Stimulated activated naive CD8-positive, alpha-beta T cell treated with anti-CD3 and anti-CD28 coated beads, Interleukin-15, Interleukin-2, amounts not matched to agents 100 U/mL and 50 U/mL, for 24 hours (primary cell): Measurements from ENCODE around the gene ZP4.

ENCODE experiments used
- ATAC-seq: fragments of 150-1000 bp; cut with Tn5 transposase; one replicate; pipeline ENCODE4 v1.10.0; 2021
- DNase-seq: peaks from one replicate; pipeline ENCODE4 v3.0.0; 2021

ZP4 gene, protein sequence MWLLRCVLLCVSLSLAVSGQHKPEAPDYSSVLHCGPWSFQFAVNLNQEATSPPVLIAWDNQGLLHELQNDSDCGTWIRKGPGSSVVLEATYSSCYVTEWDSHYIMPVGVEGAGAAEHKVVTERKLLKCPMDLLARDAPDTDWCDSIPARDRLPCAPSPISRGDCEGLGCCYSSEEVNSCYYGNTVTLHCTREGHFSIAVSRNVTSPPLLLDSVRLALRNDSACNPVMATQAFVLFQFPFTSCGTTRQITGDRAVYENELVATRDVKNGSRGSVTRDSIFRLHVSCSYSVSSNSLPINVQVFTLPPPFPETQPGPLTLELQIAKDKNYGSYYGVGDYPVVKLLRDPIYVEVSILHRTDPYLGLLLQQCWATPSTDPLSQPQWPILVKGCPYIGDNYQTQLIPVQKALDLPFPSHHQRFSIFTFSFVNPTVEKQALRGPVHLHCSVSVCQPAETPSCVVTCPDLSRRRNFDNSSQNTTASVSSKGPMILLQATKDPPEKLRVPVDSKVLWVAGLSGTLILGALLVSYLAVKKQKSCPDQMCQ

DNA sequence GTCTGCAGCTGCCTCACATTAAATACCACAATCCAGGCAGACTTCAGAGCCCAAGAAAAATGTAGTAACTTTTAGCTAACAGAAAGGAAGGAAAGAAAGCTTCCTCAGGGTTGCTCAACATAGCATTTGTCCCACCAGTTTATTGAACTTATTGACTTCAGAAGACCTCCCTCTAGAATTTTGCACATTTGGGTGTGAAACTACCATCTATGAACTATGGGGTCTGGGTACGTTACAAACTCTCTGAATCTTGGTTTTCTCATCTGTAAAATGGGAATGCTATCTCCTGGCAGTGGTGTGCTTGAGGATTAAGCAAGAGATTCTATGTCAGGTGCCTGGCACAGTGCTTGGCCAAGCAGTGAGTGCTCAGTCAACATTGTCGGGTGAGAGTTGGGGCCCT is at the start of gene ZP4:
ZP4 (minus strand) TSS at position 101 of the 400 bp plus-strand sequence. CDS start 287 bp downstream, outside the sequence.
- DNase-seq (no peak), ATAC-seq (no peak)

DNA sequence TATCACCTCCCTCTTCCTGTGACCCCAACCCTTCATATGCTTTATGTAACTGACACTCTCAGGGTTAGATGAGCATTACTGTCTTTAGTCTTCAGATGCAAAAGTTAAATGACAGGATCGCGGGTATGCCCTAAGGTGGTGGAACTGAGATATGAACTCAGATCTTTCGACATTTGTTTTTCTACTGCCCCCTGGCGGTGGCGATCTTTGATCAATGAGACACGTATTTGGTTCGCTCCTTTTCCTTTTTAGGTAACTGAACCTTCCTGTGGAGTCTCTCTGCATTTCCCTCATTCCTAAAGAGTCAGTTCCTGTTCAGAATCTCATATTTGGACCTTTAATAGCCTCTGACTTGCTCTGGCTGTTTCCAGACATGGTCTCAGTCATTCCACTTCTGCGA is 47.8 kb upstream of the ZP4 start:
- DNase-seq (no peak), ATAC-seq (no peak)

DNA sequence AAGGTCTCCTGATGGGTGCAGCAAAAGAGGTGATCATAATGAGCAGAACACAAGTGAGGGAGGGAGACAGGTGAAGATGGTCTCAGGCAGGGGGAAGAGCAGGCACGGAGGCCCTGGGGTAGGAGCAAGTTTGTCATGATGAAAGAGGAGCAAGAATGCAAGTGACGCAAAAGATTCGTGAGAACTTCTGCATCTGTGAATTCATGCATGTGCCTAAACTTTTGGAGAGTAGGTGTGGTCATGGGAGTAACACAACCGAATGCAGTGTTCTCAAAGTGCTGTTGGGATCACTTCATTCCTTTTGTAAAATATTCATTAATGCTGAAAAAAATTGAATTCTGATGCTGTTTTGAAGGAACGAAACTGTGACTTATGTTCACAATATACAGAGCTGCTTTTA is 47.3 kb upstream of the ZP4 start:
- no peak for ATAC-seq

DNA sequence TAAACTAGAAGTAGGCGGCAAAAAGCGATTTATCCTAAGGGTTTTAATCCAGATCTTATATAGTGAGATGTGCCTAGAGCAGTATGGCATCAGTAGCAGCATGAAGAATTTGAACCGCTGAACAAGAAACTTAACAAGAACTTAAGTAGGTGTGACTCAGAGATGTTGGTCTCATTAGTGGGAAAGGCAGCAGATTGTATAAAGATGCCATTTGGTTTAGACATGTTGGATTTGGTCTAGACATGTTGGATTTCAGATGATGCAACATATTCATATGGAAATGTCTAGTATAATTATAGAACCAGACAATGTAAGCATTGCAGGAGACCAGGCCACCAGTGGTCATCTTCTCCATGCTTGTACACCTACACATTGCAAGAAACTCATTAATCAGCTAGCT is 42.1 kb upstream of the ZP4 start:
- no peak for DNase-seq
- no peak for ATAC-seq

More for the DNA sequence above, 47.3 kb upstream of the ZP4 start:
- DNase-seq: no peak

DNA sequence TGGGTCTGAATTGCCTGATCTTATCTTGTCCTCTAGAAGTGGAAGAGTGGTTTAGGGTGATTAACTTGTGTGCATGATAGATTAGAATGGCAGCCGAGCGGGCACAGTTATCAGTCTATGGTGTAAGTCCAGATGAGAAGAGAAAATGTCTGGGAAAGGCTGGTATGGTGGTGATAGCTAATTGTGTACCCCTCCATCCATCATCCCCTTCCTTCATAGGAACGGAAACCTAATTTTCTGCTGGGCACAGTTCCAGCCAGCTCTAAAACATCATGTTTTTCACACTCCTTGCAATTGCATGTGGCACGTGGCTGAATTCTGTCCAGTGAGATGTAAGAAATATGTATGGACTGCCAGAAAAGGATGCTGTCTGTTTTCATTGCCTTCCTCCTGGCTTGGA is 40.9 kb upstream of the ZP4 start:
- ATAC-seq (no peak), DNase-seq (no peak)

DNA sequence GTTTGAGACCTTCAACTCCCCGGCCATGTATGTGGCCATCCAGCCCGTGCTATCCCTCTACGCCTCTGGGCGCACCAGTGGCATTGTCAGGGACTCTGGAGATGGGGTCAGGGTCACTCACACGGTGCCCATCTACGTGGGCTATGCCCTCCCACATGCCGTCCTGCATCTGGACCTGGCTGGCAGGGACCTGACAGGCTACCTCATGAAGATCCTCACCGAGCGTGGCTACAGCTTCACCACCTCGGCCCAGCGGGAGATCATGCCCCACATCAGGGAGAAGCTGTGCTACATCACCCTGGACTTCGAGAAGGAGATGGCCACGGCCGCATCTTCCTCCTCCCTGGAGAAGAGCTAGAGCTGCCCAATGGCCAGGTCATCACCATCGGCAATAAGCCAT is 36.5 kb upstream of the ZP4 start:
- ATAC-seq (no peak), DNase-seq (no peak)

DNA sequence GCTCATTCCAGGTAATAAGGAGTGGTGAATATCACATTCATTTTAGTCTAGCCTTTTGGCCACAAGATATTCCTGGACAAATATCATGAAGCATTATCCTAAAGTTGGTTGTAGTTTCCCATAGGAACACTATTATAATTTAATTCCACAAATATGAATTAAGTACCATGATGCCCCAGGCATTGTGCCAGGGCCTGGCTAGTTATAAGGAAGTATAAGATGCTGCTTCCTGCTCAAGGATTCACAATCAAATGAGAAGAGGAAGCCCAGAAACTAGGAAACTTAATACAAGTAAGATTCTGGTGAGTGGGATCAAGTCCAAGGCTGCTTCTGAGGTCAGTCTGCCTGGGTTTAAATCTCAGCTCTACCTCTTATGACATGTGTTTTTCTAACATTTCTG is 30.6 kb upstream of the ZP4 start:
- ATAC-seq: no peak

DNA sequence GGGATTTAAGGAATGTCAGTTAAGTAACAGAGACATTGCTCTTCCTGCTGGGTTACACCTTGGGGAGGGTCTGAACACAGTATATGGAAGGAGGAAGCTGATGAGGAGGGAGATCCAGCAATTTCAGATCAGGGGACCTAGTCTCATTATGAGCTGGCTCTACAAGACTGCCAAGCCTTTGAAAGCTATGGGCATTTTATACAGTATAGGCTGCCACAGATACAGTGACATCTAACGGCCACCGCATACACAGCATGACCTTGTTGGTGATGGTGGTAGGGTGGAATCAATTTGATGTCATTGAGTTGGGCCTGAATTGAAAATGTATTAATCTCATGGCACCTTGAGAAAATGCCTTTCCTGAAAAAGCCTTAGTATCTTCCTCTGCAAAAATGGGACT is 22.6 kb upstream of the ZP4 start:
- DNase-seq: no peak
- ATAC-seq: no peak

More for the DNA sequence above, 30.6 kb upstream of the ZP4 start:
- DNase-seq: no peak

DNA sequence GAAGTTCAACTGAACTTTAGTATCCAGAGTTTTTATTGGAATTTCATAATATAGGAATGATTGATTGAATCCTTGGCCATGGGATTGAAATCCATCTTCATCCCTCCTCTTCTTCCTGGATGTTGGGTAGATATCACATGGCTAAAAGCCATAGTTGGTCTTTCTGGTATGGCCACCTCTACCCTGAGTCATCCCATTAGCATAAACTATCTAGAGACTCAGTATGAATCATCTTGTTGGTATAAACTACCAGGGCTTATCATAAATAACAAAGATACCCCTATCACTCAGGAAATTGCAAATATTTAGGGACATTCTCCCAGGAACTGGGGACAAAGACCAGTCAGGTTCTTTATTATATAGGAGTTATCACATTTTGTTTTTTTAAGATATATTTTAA is 21.2 kb upstream of the ZP4 start:
- DNase-seq (no peak), ATAC-seq (no peak)

DNA sequence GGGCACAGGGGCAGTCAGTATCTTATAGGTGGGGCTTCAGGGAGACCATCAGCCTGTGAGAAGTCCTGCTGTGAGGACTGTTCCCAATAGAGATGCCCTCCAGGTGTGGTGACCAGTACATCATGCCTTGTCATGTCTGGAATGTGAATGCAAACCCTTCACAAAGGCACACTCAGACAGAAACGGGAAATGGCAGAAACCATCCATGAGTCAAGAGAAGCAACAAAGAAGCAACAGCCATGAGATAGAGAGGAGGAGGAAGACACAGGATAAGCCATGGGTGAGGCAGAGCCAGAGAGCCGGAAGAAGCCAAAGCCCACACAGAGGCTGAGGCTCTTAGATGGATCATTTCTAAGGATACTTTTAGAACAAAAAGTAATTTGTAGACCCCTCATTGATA is 20.1 kb upstream of the ZP4 start:
- ATAC-seq: no peak
- no peak for DNase-seq

DNA sequence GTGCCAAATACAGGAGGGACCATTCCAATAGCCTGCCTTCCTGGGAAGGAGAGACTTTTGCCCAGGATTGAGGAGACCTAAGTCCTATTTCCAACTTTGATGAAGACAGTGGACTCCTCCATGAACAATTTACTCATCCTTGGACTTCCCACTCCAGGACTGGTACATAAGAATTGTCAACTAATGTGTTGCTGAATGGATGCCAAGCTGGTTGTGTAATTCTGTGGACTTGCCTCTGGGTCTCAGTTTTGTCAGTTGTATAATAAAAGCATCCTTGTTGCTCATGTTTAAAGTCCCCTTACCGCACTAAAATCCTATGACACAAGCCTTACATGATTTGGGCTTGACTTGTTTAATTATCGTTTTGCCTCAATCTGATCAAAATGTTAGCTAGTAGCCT is 13.2 kb upstream of the ZP4 start:
- no peak for DNase-seq
- ATAC-seq: no peak

DNA sequence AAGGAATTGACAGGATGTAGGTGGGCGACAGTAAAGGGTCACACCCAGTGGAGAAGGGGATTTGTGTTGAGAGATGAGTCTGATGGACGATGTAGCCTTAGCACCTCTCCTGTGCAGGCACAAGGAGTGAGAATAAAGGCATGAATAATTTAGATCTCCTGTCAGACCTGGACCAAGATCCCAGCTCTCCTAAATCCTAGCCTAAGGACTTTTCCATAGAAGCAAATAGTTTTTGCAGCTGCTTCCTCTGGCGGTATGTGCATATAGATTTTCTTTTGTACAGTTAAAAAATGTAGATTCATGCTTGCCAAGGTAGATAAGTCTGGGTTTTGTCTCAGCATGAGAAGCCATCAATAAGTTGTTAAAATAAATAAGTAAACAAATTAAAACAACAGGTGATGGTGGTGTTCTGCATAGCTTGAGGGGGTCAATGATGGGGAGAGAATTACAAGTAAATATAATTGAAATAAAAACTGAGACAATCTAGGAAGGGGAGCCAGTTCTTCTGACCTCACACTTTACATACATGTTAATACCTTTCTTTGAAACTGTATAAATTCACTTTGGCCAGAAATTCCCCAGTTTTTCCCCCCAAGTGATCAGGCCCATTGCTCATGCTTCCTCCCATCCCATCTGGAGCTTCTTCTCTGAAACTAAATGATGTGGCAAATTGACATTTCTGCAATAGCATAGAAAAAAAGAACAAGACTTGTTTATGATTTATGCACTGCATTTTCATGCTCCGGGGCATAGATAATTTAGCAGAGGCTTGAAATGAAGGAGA is 12.4 kb upstream of the ZP4 start:
- ATAC-seq (no peak), DNase-seq (no peak)

DNA sequence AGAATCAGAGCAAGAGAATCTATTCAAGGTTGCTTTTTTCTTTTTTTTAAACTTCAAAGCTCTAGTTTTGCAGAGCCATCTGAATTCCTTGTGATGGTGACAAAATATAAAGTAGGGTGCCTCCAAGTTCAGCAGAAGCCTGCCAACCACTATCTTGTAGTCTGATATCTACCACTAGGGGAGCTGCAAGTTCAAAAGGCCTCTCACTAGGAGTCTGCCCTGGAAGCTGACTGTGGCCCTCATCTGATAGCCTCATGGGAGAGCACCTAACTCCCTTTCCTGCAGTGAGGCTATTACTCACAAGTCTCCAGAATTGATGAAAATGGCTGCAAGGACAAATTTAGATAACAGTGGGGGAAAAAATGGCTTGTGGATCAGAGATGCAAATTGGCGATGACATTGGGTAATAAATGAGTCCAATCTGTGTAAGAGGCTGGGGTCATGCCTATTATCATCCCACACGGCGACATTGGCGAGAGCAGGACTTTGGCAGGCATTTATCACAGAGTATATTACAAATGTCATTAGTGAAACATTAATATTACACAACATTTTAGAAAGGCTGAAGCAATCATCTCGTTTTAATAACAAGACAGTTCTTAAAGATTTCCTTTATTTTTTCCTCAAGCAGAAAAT is 10.7 kb upstream of the ZP4 start:
- ATAC-seq (no peak), DNase-seq (no peak)

DNA sequence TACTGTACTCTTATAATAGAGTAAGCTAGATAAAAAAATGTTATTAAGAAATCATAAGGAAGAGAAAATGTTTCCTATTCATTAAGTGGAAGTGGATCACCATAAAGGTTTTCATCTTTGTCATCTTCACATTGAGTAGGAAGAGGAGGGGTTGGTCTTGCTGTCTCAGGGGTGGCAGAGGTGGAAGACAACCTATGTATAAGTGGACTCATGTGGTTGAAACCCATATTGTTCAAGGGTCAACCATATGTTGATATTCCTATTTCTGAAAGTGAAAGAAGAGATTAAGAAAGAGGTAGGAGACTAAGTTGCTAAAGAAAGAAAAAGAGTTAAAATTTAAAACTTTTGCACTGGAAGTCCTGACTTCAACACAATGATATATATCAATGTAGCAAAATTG is 4.9 kb upstream of the ZP4 start:
- no peak for ATAC-seq
- DNase-seq: no peak

DNA sequence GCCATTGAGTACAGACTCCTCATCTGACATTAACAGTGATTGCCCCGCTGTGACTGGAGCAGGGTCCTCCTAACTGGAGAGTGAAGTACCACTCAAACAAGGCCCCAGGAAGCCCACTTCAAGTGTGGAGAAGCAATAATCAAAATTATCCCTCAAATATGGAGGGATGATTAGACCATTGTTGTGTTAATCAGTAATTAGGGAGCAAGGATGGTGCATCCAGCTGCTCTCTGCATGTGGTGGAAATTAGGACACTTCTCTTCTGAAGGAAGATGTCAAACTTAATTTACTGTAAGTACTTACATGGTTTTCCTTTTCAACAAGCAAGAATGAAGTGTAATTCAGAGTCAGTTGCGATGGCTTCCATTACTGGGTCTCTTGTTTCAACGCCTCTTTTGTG is 3.4 kb upstream of the ZP4 start:
- ATAC-seq (no peak), DNase-seq (no peak)

DNA sequence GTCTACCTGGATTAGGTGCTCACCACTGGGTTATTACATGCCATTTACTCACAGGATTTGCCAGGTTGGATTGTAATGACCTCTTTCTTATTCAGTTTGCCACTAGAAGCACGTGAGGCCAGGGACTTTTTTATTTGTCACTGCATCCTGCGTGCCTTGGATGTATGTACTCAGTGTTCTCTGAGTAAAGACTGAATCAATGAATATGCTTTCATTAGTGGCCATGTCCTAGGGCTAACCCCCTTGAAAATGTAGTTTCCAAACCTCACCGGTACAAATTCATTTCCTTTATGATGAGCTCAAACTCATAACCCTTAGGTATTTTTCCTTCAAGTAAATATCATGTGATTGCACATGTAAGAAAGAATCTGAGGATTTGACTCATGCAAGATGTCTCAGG is 1.3 kb upstream of the ZP4 start:
- ATAC-seq: no peak
- no peak for DNase-seq

DNA sequence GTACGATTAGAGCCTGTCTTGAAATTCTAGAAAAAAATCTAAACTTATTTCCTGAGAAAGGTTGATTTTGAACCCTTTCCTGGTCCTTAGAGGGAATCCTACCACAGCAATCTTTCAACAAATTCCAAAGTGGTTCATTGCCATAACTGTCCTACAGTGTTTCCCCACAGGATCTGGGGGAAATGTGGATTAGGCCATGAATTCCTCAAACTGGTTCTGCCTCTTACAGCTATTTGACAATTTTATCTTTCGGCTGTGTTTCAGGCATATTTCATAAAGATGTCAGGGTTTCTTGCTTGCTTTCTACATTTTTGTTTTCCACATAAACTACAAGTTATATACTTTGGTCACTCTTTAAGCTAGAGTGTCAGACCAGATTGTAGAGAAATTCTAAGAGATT is 544 bp upstream of the ZP4 start:
- DNase-seq (no peak), ATAC-seq (no peak)

DNA sequence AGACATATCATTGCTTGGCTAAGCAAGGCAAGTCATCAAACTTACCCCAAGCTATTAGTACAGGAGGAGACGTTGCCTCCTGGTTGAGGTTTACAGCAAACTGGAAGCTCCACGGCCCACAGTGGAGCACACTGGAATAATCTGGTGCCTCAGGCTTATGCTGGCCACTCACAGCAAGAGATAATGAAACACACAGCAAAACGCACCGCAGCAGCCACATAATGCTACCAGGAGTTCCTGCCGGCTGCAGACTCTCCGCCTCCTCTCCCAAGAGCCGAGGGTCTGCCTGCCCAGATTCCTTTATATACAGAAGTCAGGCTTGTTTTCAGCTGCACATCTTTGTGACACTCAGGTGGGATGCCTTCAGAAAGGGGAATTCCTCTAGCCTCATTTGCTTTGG is 306 bp downstream of the ZP4 start:
- ATAC-seq (no peak), DNase-seq (no peak)

DNA sequence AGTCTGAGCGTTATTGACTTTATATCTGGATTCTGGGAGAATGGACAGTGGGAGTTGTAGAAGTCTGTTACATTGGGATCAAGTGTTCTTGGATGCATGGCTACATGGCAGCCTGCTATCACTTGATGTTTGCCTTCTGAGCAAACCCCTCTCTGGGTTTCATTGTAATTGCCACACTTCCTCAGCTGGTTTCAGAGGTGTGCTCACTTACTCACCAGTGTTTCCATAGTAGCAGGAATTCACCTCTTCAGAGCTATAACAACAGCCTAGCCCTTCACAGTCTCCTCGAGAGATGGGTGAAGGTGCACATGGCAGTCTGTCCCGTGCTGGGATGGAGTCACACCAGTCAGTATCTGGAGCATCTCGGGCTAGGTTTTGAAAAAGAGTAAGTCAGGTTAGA is 2.6 kb downstream of the ZP4 start:
- ATAC-seq: no peak

DNA sequence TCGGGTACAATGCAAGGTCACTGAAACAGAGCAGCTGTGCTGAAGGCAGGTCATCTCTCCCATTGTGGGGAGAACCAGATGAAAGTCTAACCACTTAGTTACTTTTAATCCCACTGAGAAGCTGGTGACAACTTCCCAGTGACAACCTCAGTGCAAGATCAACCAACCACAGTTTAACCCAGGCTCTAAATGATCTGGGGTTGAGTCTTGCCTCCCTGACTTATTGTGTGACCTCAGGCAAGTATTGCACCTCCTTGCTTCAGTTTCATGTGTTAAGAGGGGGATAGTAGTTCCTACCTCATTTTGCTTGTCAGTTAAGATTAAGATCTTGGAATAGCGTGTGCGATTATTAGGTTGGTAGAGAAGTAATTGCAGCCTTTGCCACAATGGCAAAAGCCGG is 3.2 kb downstream of the ZP4 start:
- DNase-seq (no peak), ATAC-seq (no peak)

More for the DNA sequence above, 2.6 kb downstream of the ZP4 start:
- DNase-seq: no peak

DNA sequence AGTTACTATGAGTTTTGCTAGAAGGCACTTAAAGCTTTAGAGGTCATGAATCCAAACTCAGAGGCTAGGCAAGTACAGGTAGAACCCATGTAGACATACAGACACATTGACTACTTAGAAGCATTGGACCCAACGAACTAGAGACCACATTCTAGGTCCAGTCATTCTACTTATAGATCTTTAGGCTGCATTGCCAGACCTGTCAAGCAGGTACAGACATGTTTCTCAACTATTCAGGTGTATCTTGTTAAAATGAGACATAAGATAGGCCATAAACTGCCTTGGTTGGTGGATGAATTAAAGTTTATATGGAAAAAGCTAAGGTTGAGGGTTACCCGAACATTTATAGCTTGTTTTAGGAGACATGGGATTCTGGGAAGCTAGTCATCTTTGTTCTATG is 6.5 kb downstream of the ZP4 start:
- DNase-seq (no peak), ATAC-seq (no peak)

DNA sequence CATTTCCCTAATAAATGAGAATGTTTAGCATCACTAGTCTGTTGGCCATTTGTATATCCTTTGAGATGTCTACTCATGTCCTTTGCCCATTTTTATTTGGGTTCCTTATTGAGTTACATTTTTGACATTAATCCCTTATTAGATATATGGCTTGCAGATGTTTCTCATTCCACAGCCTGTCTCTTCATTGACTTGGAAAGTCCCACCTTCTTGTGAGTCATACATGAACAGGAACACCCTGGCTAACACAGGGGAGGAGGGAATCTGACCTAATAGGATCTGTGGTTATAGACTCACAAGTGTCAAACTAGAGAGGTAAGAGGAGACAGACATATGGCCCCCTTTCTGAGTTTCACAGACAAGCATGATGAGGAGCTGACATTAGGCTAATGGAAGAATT is 11.5 kb downstream of the ZP4 start:
- no peak for ATAC-seq
- DNase-seq: no peak

DNA sequence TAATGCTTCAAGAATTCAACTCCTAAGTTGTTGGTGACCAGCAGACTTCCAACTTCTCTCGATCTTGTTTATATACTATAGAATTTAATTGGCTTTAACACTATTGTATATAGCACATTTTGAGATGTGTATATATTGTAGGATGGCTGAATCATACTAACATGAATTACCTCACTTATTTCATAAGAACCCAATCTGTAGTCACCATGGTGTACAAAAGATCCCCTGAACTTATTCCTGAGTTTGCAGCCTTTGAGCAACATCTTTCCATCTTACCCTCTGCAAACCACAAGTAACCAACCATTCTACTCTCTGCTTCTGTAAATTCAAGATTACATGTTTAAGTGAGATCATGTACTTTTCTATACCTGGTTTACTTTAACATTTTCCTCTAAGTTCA is 12.3 kb downstream of the ZP4 start:
- ATAC-seq (no peak), DNase-seq (no peak)
